Activated naive CD8-positive, alpha-beta T cell treated with anti-CD3 and anti-CD28 coated beads, Interleukin-2, amount 50 U/mL, for 16 hours (primary cell): ENCODE results near the gene ANO10.

ENCODE experiments used
- DNase-seq: peaks from one replicate; pipeline ENCODE4 v3.0.0-alpha.2; 2020; ENCODE audit warnings: low read depth, low spot score

ANO10 gene

GRCh38 chr3:43316783-43317460, 304.9 kb downstream of the ANO10 start:
- DNase-seq = no peak
